GM18873 (cell line): Measurements from ENCODE around the gene NACC2.

ENCODE experiments used
- ATAC-seq: cut with Tn5 transposase; IDR thresholded peaks from one replicate; pipeline ENCODE4 v1.9.1; 2021; ENCODE audit warnings: mild to moderate bottlenecking, moderate library complexity, moderate number of reproducible peaks; ENCODE audit not compliant: unreplicated experiment, low FRiP score

Gene NACC2

DNA sequence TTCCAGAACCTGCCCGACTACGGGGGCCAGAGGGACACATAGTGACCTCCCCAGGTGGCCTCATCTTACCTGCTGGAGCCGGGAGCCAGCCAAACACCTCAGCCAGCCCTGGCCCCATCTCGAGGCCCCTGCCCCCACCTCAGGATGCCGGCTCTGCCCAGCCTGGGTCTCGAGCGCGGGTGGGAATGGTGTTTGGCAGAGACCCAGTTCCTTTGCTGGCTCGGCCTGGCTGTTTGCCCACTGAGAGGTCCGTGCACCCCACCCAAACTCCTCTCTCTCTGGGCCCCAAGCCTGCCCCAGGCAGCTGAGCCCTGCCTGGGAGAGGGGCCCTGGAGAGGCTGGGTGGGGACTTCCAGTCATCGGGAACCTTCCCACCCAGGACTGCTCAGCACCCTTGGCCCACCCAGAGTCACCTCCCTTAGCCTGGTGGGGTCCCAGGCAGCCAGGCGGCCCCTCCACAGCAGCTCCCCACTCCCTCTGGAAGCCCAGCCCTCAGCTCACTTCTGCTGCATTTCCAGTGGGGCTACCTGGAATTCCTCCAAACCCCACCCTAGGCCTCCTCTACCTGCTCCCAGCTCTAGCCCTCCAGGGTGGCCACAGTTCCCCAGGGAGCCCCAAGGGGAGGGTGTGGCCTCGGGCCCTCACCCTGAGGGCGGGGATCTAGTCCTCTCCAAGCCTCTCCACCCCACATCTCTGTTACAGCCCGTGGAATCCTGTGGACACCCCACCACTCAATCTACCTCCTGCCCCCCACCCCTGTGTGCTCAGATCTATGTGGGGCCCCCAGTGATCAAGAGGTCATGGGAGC is 91.5 kb downstream of the NACC2 start:
- ATAC-seq: no peak

GRCh38 chr9:136002881-136003280 is 92.2 kb downstream of the NACC2 start:
- ATAC-seq: no peak

DNA sequence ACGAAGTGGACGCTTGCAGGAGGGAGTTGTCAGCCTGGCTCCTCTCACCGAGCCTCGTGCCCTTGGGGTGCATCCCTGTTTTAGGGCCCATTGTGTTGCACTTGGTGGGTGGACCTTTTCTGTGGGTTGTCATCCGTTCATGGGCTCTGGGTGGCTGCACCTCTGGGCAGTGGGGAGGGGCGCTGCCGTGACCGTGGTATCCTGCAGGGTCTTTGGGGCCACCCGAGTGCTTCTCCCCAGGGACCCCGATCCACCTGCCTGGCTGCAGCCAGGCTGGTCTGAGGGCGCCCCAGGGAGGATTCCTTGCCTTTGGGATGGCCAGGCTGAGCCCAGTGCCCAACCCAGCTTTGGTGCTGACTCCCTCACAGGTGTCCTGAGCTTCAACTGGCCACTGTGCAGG is 92.9 kb downstream of the NACC2 start:
- ATAC-seq: no peak

GRCh38 chr9:136001231-136001630 is 93.9 kb downstream of the NACC2 start:
- ATAC-seq: no peak

GRCh38 chr9:135998410-135999071 is 96.5 kb downstream of the NACC2 start:
- ATAC-seq: no peak

DNA sequence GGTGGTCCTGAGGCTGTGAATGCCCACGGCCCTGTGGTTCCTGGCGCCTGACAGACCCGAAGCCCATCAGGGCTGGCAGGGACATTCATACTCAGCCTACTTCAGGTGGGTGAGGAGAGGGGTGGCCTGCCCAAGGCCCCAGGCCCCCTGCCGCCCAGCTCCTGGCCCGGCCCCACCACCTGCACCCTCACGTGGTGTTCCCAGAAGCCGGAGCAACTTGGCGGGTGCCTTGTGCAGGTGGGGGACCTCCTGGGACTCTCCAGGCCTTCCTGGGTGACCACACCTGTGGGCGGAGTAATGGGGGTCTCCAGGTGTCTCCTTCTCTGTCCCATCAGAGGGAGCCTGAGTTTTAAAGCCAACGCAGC is 97.1 kb downstream of the NACC2 start:
- no peak for ATAC-seq

DNA sequence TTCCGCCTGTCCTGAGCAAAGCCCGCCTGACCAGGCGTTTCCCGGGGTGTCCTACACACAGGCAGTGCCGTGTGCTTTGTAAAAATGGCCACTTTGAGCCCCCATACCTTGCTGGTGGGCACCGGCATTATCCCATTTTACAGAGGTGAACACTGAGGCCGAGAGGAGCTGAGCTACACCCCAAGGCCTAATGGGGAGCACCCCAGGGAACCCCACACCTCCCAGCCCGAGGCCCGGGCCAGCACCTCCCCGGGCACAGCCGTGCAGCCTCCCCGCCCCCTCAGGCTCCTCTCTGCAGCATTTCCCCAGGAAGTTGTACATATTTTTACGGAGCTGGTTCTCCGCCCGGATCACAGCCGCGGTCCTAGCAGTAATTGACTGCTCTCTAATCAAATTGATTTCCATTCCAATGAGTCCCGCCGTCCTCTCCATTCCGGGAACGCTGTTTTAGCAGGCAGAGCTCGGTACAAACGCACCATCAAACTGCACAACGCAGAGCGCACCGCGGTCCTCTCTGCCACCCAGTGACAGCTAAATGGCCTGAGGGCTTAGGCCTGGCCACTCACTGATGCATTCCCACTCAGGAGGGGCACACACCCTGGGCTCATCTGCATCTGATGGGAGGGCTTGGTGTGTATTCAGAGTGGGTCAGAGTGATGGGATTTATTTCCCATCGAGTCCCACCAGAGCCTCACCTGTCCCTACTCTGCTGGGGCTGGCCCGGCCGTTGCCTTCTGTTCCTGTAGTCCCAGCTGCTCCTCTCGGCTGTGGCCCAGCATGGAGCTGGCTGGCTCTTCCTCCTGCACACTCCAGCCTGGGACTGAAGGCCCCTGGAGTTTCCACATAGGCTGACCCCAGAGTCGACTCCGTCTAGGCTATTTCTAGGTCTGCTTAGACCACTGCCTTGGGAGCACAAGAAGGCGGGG is 97.7 kb downstream of the NACC2 start:
- no peak for ATAC-seq

- no peak for ATAC-seq
These were observed 99.3 kb downstream of the NACC2 start for GRCh38 chr9:135995816-135996215.

- ATAC-seq: no peak
These were observed 100.4 kb downstream of the NACC2 start for GRCh38 chr9:135994501-135995192.

- no peak for ATAC-seq
These were observed 101.2 kb downstream of the NACC2 start for GRCh38 chr9:135993765-135994500.

DNA sequence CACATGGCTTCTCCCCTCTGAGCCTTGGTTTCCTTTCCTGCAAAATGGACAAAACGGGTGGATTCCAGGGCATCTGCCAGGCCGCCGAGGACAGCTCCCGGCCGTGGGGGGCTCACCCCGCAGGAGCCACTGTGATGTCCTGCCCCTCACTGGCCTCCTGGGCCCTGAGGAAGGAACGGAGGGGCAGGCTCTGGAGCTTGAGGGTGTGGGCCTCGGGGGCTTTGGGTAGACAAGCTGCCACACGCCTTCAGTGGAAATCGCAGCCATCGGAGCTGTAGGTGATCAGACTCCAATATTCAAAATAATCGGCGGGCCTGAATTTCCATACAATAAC is 101.7 kb downstream of the NACC2 start:
- no peak for ATAC-seq

DNA sequence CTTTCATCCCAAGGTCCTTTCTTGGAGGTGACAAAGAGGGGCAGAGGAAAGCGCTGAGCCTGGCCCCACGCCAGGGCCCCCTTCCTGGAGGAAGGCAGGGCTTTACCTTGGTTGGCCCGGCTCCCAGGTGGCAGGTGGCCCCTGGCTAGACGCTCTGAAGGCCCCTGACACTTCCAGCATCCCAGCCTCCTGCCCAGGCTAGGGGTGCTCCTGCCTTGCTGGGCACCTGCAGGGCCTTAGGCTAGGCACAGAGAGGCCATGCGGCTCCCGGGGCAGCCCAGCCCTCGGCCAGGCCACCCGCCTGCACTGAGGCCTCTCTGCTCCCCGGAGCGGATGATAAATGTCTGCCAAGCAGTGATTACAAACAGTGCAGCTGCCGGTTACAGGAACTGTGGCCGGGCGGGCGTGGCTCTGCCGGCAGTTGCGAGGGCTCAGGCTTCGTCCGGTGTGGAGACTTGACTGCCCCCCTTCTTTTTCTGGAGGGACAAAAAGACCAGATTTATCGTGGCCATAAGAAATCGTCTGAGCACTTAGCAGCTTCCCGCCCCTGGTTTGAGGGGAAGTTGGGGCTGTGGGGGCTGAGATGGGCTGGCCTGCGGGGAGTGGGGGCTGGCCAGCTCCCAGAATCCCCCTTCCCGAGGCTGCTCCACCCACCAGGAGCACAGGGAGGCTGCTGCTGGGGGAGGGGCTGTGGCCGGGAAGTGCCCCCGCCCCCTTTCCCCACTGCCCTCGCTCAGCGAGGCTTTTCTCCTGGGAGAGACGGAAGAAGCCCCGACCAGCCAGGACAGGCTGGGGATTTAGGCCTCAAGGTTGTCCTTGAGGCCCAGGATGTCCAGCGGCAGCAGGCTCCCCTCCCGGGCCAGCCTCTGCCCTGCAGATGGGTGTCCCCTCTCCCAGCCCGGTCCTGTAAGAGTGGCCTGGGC is 102.3 kb downstream of the NACC2 start:
- no peak for ATAC-seq

GRCh38 chr9:135991771-135992170 is 103.3 kb downstream of the NACC2 start:
- no peak for ATAC-seq

GRCh38 chr9:135990468-135991429 is 104.3 kb downstream of the NACC2 start:
- no peak for ATAC-seq

DNA sequence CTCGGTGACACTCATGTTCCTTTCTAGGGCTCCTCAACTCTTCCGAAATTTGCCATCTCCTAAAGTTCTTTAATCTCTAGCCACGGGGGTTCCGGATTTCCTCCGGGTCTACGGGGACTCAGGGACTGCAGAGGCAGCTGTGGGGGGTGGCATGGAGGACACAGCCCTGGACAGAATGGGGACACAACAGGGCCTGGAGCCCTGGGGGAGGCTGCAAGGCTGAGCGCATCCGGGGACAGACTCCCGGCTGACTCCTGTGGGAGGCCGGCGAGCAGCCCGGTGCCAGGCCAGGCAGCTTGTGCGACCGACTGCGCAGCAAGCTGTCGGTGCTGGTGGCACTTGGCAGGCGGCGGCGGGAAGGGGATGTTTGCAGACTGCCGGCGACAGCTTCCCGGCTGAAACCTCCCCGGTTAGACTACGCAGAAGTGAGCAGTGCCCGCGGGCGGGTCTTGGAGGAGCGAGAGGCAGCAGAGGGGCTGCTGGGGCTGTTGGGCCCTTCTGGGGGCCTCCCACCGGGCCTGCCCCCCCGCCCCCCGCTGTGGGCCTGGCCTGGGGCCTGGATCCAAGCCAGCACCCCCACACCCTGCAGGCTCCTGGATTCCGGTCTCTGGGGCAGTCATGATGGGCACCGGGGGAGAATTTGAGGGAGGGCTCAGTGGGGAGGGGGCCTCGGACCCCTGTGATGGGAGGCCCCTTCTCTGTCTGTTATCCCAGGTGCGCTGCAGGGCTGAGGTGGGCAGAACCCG is 105.2 kb downstream of the NACC2 start:
- ATAC-seq: no peak

DNA sequence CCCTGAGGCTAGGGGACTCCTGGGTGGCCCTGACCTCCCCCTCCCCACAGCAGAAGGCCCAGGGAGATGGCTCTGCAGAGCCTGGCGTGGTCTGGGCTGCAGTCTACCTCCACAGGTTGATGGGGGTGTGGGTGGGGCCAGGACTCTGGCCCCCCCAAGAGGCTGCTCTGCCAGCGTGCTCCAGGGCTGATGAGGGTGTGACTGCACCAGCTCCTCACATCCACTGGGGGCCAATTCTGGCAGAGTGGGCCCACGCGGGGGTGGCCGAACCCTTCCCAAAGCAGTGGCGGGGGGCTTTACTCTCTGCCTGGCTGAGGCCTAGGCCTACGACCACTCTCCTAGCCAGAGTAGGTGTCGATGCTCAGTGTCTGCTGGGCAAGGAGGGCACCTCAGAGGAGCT is 105.9 kb downstream of the NACC2 start:
- no peak for ATAC-seq

DNA sequence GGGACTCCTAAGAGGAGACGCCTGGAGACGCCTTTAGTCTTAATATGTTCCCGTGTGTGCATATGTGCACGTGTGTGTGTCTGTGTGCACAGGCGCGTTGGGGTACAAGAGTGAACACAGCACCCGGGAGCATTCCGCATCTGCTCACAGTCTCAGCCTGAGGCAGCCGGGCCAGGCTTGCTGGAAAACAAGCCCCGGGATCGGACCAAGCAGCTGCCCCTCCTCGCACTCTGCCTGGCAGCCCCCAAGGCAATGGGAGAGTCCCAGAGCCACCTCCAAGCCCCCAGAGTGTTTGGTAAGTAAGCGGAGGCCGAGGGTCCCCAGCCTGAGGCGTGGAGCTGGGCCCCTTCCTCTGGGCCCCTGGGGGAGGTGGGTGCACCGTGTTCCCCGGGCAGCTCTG is 106.6 kb downstream of the NACC2 start:
- ATAC-seq: no peak
